Fibroblast of villous mesenchyme (primary cell): Measurements from ENCODE around the gene KRTAP2-1. TPM values are rescaled to one million over a fixed set of nuclear protein-coding genes. Genes with fewer than 3 reads are reported as not detected.
"Not testable (repeated sequence)": the region's sequence is repeated elsewhere in the genome, so short reads cannot be mapped to it uniquely, and the experiment has no call there.

Experiments
- DNase-seq: peaks from one replicate; pipeline ENCODE4 v3.0.0-alpha.2; 2010; ENCODE audit warnings: low read depth
- H3K4me3 ChIP-seq: 2 replicates; pipeline ENCODE4 v1.5.1; 2011; ENCODE audit warnings: low read depth, mild to moderate bottlenecking, low read length
- CTCF ChIP-seq: IDR thresholded peaks from 2 replicates; pipeline ENCODE4 v1.5.1; 2012; ENCODE audit warnings: low read depth, mild to moderate bottlenecking, low read length; ENCODE audit not compliant: insufficient read depth
- total RNA-seq: library from RNA; depleted of rRNA; stranded (reverse); fragments of >200 nt; gene quantifications from 2 replicates; pipeline ENCODE4 v1.2.3, GENCODE V29; 2012

The KRTAP2-1 gene
- total RNA-seq, 1 donor, result not detected

GRCh38 chr17:41061964-41062363 is 14.8 kb upstream of the KRTAP2-1 start:
- peak; percentile 78 for DNase-seq
- H3K4me3 ChIP-seq, result no peak overlapping the region
- no peak for TF ChIP-seq CTCF

GRCh38 chr17:41060052-41060604 is 13.0 kb upstream of the KRTAP2-1 start, which contains the start of gene KRTAP2-3:
TSS of gene KRTAP2-3 (minus strand) at chr17:41060114. CDS start at chr17:41060050, 64 bp downstream.
- TF ChIP-seq CTCF, result no peak
- DNase-seq, result peak; percentile 73
- H3K4me3 ChIP-seq, result no peak within 1 kb of the TSS

GRCh38 chr17:41059276-41060051 is 12.3 kb upstream of the KRTAP2-1 start:
- not testable (repeated sequence) for H3K4me3 ChIP-seq
- DNase-seq, result peak; percentile 88

- DNase-seq, result peak; percentile 19
- H3K4me3 ChIP-seq, result no peak overlapping the region
- no peak for TF ChIP-seq CTCF
Observed at GRCh38 chr17:41058741-41059140, 11.6 kb upstream of the KRTAP2-1 start.

- H3K4me3 ChIP-seq, result no peak overlapping the region
- no peak for TF ChIP-seq CTCF
- no peak for DNase-seq
Observed at GRCh38 chr17:41057547-41057946, 10.4 kb upstream of the KRTAP2-1 start.

- DNase-seq, H3K4me3 ChIP-seq: not testable (repeated sequence)
Observed at GRCh38 chr17:41055130-41055529, 8.0 kb upstream of the KRTAP2-1 start, which contains the start of gene KRTAP2-2. TSS of gene KRTAP2-2 (minus strand) at chr17:41055230. CDS start at chr17:41055211, 19 bp downstream.

- not testable (repeated sequence) for DNase-seq, H3K4me3 ChIP-seq
Observed at GRCh38 chr17:41054556-41054955, 7.4 kb upstream of the KRTAP2-1 start.

GRCh38 chr17:41054025-41054424 is 6.9 kb upstream of the KRTAP2-1 start:
- no peak for DNase-seq
- TF ChIP-seq CTCF, result no peak
- H3K4me3 ChIP-seq, result no peak overlapping the region
